Chondrocyte (in vitro differentiated cells): Measurements from ENCODE around the gene WDR7. TPM values are rescaled to one million over a fixed set of nuclear protein-coding genes. Genes with fewer than 3 reads are reported as not detected.

Experiments used
- DNase-seq: peaks from one replicate; pipeline ENCODE4 v3.0.0; 2021; ENCODE audit warnings: mixed read lengths, low spot score
- H3K27ac Mint-ChIP-seq: one replicate; pipeline ENCODE4 v1.8.0; 2021; ENCODE audit warnings: mild to moderate bottlenecking, moderate library complexity, mixed read lengths; ENCODE audit not compliant: unreplicated experiment
- H3K27me3 Mint-ChIP-seq: 2 replicates; pipeline ENCODE4 v1.8.0; 2021; ENCODE audit warnings: low read depth, mixed read lengths
- H3K36me3 Mint-ChIP-seq: 2 replicates; pipeline ENCODE4 v1.8.0; 2021; ENCODE audit warnings: low read depth, mixed read lengths
- H3K4me1 Mint-ChIP-seq: 2 replicates; pipeline ENCODE4 v1.8.0; 2021; ENCODE audit warnings: low read depth, mild to moderate bottlenecking, mixed read lengths
- H3K4me3 Mint-ChIP-seq: one replicate; pipeline ENCODE4 v1.8.0; 2021; ENCODE audit warnings: mild to moderate bottlenecking, moderate library complexity, mixed read lengths; ENCODE audit not compliant: unreplicated experiment
- H3K9me3 Mint-ChIP-seq: 2 replicates; pipeline ENCODE4 v1.8.0; 2021; ENCODE audit warnings: low read depth, mixed read lengths
- total RNA-seq: library from RNA; stranded (reverse); gene quantifications from 3 replicates; pipeline ENCODE4 v1.2.1, GENCODE V29; 2021
- TF ChIP-seq, protein P1 (sequence below): fragments of 200-600 bp; sonication (generic); IDR thresholded peaks from 2 replicates; pipeline ENCODE4 v1.5.0; 2021; ENCODE audit warnings: antibody characterized with exemption, mild to moderate bottlenecking, moderate library complexity

Gene WDR7
- total RNA-seq, 1 donor from 2014 or later: 14.9 TPM

DNA sequence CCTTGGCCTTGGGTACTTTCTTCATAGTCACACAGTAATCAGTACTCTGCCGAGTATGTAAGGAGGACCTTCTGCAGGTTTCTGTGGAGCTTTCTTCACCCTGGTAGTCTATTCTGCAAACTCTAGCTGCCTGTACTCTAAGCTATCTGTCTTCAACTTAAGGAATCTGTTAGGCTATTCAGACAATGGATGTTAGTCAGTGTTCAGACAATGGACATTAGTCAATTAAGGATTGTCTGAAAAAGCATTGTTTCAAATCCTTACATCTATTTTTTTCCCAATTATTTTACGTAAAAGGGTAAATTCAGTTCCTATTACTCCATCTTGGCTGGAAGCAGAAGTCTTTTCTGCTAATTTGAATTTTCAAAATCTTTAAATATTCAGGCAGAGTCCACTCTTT lies 75.7 kb downstream of the WDR7 start:
- no peak for DNase-seq
- H3K4me3 Mint-ChIP-seq: no peak overlapping the region
- peaks cover 8% of the 10 kb centered on the region for H3K4me1 Mint-ChIP-seq
- TF ChIP-seq, protein P1, sequence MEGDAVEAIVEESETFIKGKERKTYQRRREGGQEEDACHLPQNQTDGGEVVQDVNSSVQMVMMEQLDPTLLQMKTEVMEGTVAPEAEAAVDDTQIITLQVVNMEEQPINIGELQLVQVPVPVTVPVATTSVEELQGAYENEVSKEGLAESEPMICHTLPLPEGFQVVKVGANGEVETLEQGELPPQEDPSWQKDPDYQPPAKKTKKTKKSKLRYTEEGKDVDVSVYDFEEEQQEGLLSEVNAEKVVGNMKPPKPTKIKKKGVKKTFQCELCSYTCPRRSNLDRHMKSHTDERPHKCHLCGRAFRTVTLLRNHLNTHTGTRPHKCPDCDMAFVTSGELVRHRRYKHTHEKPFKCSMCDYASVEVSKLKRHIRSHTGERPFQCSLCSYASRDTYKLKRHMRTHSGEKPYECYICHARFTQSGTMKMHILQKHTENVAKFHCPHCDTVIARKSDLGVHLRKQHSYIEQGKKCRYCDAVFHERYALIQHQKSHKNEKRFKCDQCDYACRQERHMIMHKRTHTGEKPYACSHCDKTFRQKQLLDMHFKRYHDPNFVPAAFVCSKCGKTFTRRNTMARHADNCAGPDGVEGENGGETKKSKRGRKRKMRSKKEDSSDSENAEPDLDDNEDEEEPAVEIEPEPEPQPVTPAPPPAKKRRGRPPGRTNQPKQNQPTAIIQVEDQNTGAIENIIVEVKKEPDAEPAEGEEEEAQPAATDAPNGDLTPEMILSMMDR: no peak
- no peak overlapping the region for H3K27ac Mint-ChIP-seq
- peaks cover 17% of the 10 kb centered on the region for H3K9me3 Mint-ChIP-seq
- H3K27me3 Mint-ChIP-seq: no peaks in the 10 kb centered on the region
- H3K36me3 Mint-ChIP-seq: peaks cover 21% of the 10 kb centered on the region

DNA sequence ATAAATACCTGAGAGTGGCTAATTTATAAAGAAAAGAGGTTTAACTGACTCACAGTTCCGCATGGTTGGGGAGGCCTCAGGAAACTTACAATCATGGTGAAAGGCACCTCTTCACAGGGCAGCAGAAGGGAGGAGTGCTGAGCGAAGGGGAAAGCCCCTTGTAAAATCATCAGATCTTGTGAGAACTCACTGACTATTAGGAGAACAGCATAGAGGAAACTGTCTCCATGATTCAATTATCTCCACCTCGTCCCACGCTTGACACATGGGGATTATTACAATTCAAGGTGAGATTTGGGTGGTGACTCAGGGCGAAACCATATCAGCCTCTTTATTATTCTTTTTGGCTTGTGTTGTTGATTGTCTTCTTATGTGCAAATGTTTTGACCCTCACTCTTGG lies 76.2 kb downstream of the WDR7 start:
- Mint-ChIP-seq H3K27me3 (no peaks in the 10 kb centered on the region), H3K9me3 (peaks cover 17% of the 10 kb centered on the region), H3K36me3 (peaks cover 21% of the 10 kb centered on the region), H3K4me3 (no peak overlapping the region), H3K4me1 (peaks cover 8% of the 10 kb centered on the region), H3K27ac (no peak overlapping the region)
- no peak for DNase-seq
- TF ChIP-seq, protein P1: no peak

DNA sequence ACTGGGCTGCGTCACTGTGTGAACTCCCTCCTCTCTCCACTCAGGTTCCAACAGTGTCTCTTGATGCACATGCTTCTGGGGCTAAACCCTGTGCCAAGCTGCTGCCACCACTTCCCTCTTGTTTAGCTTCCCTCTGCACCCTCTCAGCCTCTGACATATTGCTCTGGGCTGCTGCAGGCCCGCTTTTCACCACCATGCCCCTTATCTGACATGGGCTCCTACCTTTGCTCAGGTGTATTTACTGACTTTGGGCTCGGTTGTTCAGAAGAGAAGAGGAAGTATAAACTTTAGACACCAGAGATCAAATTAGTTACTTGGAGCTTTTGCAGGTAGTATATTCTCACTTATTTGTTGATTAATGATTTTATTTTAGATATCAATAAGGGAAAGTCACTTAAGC lies 77.6 kb downstream of the WDR7 start:
- H3K36me3 Mint-ChIP-seq: peaks cover 15% of the 10 kb centered on the region
- TF ChIP-seq, protein P1: no peak
- H3K27ac Mint-ChIP-seq: no peak overlapping the region
- H3K4me1 Mint-ChIP-seq: no peaks in the 10 kb centered on the region
- H3K9me3 Mint-ChIP-seq: peaks cover 5% of the 10 kb centered on the region
- H3K4me3 Mint-ChIP-seq: no peak overlapping the region
- DNase-seq: no peak
- H3K27me3 Mint-ChIP-seq: no peaks in the 10 kb centered on the region

DNA sequence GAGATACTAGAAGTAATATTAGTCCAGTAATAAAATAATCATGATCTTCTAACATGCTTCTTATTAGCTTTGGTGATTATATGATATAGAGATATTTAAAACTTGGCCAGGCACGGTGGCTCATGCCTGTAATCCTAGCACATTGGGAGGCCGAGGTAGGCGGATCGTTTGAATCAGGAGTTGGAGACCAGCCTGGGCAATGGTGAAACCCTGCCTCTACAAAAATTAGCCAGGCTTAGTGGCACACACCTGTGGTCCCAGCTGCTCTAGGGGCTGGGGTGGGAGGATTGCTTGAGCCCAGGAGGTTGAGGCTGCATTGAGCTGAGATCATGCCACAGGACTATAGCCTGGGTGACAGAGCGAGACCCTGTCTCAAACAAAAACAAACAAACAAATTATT lies 87.0 kb downstream of the WDR7 start:
- Mint-ChIP-seq H3K27me3 (no peaks in the 10 kb centered on the region), H3K36me3 (peaks cover 2% of the 10 kb centered on the region), H3K9me3 (peaks cover 3% of the 10 kb centered on the region), H3K27ac (no peak overlapping the region), H3K4me1 (no peaks in the 10 kb centered on the region), H3K4me3 (no peak overlapping the region)
- TF ChIP-seq, protein P1: no peak
- DNase-seq: no peak

DNA sequence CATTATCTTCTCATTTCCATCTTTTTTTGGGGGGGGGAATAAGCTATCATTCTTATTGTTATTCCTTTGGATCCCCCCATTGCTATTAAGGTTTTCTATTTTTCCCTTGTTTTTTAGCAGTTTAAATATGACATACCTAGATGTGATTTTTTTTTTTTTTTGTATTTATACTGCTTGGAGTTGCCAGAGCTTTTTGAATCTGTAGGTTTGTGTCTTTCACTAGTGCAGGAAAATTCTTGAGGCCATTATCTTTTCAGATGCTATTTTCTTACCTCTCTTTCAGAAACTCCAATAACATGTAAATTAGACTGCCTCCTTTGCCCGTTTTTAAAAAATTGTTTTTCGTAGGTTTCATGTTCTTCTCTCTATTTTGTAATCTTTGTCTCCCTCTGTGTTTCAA lies 88.6 kb downstream of the WDR7 start:
- Mint-ChIP-seq H3K4me1 (no peaks in the 10 kb centered on the region), H3K9me3 (peaks cover 3% of the 10 kb centered on the region), H3K4me3 (no peak overlapping the region), H3K27ac (no peak overlapping the region), H3K36me3 (peaks cover 2% of the 10 kb centered on the region), H3K27me3 (no peaks in the 10 kb centered on the region)
- no peak for DNase-seq
- TF ChIP-seq, protein P1: no peak
